Neural cell (in vitro differentiated cells): Measurements from ENCODE around the gene FRMD1. TPM values are rescaled to one million over a fixed set of nuclear protein-coding genes. Genes with fewer than 3 reads are reported as not detected.

Experiments used
- H2AFZ ChIP-seq: fragments of 200-600, 300-800 bp; sonication (generic), shearing (Covaris generic); 2 replicates; pipeline ENCODE4 v1.6.0; 2014; ENCODE audit warnings: low read depth, mild to moderate bottlenecking, antibody characterized with exemption, low read length, moderate library complexity
- H3F3A ChIP-seq: fragments of 200-600 bp; shearing (Covaris generic); 2 replicates; pipeline ENCODE4 v1.6.1; 2016; ENCODE audit warnings: mild to moderate bottlenecking, moderate library complexity, mixed read lengths, antibody characterized with exemption, low read length; ENCODE audit not compliant: insufficient read depth, poor library complexity, severe bottlenecking
- H3K27ac ChIP-seq: fragments of 200-600, 300-800 bp; sonication (generic), shearing (Covaris generic); 2 replicates; pipeline ENCODE4 v1.5.1; 2014; ENCODE audit warnings: mild to moderate bottlenecking, low read length, moderate library complexity
- H3K27me3 ChIP-seq: fragments of 300-800, 200-600 bp; sonication (generic), shearing (Covaris generic); 2 replicates; pipeline ENCODE4 v1.6.0; 2014; ENCODE audit warnings: mild to moderate bottlenecking, low read depth, low read length, moderate library complexity; ENCODE audit not compliant: insufficient read depth
- H3K36me3 ChIP-seq: fragments of 300-800, 200-600 bp; sonication (generic), shearing (Covaris generic); 2 replicates; pipeline ENCODE4 v1.5.1; 2014; ENCODE audit warnings: mild to moderate bottlenecking, antibody characterized with exemption, low read length, moderate library complexity; ENCODE audit not compliant: insufficient read depth
- H3K4me2 ChIP-seq: fragments of 300-800, 200-600 bp; sonication (generic), shearing (Covaris generic); 2 replicates; pipeline ENCODE4 v1.6.0; 2014; ENCODE audit warnings: mild to moderate bottlenecking, low read length
- H3K4me3 ChIP-seq: fragments of 300-800, 200-600 bp; sonication (generic), shearing (Covaris generic); 2 replicates; pipeline ENCODE4 v1.5.1; 2014; ENCODE audit warnings: mild to moderate bottlenecking, low read length, moderate library complexity
- H3K79me2 ChIP-seq: fragments of 200-600 bp; shearing (Covaris generic); replicated peaks from 2 replicates; pipeline ENCODE4 v1.6.0; 2014; ENCODE audit warnings: mild to moderate bottlenecking, low read length, moderate library complexity; ENCODE audit not compliant: insufficient read depth
- H3K9ac ChIP-seq: fragments of 300-800, 200-600 bp; sonication (generic), shearing (Covaris generic); 2 replicates; pipeline ENCODE4 v1.6.1; 2016; ENCODE audit warnings: mild to moderate bottlenecking, low read length, mixed read lengths
- H3K9me2 ChIP-seq: fragments of 200-600 bp; shearing (Covaris generic); 2 replicates; pipeline ENCODE4 v1.6.1; 2016; ENCODE audit warnings: mild to moderate bottlenecking, low read length, mixed read lengths; ENCODE audit not compliant: insufficient read depth
- H3K9me3 ChIP-seq: fragments of 200-600, 300-800 bp; sonication (generic), shearing (Covaris generic); 2 replicates; pipeline ENCODE4 v1.6.1; 2016; ENCODE audit warnings: mild to moderate bottlenecking, mixed run types, low read length, moderate library complexity, mixed read lengths
- H4K20me1 ChIP-seq: fragments of 200-600 bp; shearing (Covaris generic); 2 replicates; pipeline ENCODE4 v1.6.1; 2016; ENCODE audit warnings: mild to moderate bottlenecking, mixed run types; ENCODE audit not compliant: insufficient read depth
- EP300 ChIP-seq: fragments of 450-650 bp; conservative IDR thresholded peaks from 2 replicates; pipeline ENCODE4 v1.6.1; 2014; ENCODE audit warnings: antibody characterized with exemption, mild to moderate bottlenecking, moderate library complexity; ENCODE audit not compliant: poor library complexity, severe bottlenecking
- EZH2 ChIP-seq: fragments of 200-600, 300-800 bp; shearing (Covaris generic), sonication (generic); IDR thresholded peaks from 2 replicates; pipeline ENCODE4 v1.6.1; 2014; ENCODE audit warnings: antibody characterized with exemption, low read length, borderline replicate concordance, mild to moderate bottlenecking; ENCODE audit not compliant: insufficient read depth, poor library complexity, severe bottlenecking
- MXI1 ChIP-seq: fragments of 450-650 bp; conservative IDR thresholded peaks from 2 replicates; pipeline ENCODE4 v1.6.1; 2014; ENCODE audit warnings: antibody characterized with exemption, mild to moderate bottlenecking; ENCODE audit not compliant: poor library complexity, severe bottlenecking
- POLR2AphosphoS5 ChIP-seq: IDR thresholded peaks from 2 replicates; pipeline ENCODE4 v1.6.1; 2012
- RAD21 ChIP-seq: fragments of 450-650 bp; conservative IDR thresholded peaks from 2 replicates; pipeline ENCODE4 v1.6.1; 2014; ENCODE audit warnings: antibody characterized with exemption, mild to moderate bottlenecking, moderate library complexity
- SMC3 ChIP-seq: fragments of 450-650 bp; conservative IDR thresholded peaks from 2 replicates; pipeline ENCODE4 v1.6.1; 2014; ENCODE audit warnings: antibody characterized with exemption, mild to moderate bottlenecking, moderate library complexity; ENCODE audit not compliant: poor library complexity
- TAF1 ChIP-seq: IDR thresholded peaks from 2 replicates; pipeline ENCODE4 v1.6.1; 2012; ENCODE audit warnings: low read depth
- polyA plus RNA-seq: library from polyadenylated mRNA; depleted of rRNA; stranded (reverse); fragments of >200 nt; gene quantifications from 2 replicates; pipeline ENCODE4 v1.2.3, GENCODE V29; 2014
- TF ChIP-seq, protein P1 (sequence below): fragments of 450-650 bp; IDR thresholded peaks from 2 replicates; pipeline ENCODE4 v1.5.1; 2014; ENCODE audit warnings: antibody characterized with exemption, mild to moderate bottlenecking, moderate library complexity; ENCODE audit not compliant: poor library complexity, severe bottlenecking
- TF ChIP-seq, protein P2 (sequence below): IDR thresholded peaks from 2 replicates; pipeline ENCODE4 v1.6.1; 2012; ENCODE audit warnings: borderline replicate concordance

FRMD1 gene
- polyA plus RNA-seq, 1 donor from 2014 or later, result not detected

DNA sequence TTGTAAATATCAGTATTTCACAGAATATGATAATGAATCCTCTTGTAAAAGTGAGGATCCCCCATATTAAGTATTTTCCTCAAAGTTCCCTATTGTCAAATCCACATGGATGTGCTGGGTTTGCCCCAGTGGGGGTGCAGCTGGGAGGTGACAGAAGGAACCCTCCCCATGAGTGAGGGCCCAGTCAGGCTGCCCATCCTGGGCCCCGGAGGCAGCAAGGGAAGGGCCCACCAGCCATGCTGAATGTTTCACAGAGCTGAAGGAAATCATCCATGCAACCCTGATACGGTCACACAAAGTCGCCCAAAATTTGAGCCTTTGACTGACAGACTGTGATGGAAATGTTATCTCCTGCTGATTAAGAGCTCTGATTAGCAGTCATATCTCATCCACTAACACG lies 39.7 kb downstream of the FRMD1 start:
- H3K9ac ChIP-seq, result no peak overlapping the region

DNA sequence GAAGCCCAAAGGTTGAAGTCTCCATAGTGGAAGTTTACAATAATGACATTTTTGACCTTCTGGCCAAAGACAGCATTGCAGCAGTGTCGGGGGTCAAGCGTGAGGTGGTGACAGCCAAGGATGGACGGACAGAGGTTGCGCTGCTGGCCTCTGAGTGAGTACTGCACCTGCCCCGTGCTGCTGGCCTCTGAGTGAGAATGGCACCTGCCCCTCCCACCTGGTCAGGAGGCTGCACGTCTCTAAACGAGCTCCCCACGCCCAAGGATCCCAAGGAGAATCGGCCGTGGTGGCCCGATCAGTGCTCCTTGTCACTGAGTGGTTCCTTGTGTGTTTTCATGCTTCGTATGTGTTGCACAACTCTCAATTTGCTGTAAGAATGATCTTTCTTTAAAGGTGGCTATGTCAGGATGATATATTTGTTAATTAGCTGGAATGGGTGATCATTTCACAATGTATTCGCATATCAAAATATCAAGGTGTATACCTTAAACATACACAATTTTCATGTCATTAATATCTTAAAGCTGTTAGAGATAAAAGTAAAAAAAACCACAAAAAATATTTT lies 40.4 kb downstream of the FRMD1 start:
- Histone ChIP-seq H3K9me2 (no peaks in the 10 kb centered on the region), H3K4me2 (no peak overlapping the region), H3K79me2 (no peaks in the 10 kb centered on the region), H3K9ac (no peak overlapping the region), H3K27ac (no peak overlapping the region), H4K20me1 (no peaks in the 10 kb centered on the region), H2AFZ (no peak overlapping the region), H3K27me3 (no peaks in the 10 kb centered on the region), H3K4me3 (no peak overlapping the region), H3F3A (no peaks in the 10 kb centered on the region), H3K9me3 (peaks cover 12% of the 10 kb centered on the region), H3K36me3 (no peaks in the 10 kb centered on the region)
- TF ChIP-seq, protein P1, sequence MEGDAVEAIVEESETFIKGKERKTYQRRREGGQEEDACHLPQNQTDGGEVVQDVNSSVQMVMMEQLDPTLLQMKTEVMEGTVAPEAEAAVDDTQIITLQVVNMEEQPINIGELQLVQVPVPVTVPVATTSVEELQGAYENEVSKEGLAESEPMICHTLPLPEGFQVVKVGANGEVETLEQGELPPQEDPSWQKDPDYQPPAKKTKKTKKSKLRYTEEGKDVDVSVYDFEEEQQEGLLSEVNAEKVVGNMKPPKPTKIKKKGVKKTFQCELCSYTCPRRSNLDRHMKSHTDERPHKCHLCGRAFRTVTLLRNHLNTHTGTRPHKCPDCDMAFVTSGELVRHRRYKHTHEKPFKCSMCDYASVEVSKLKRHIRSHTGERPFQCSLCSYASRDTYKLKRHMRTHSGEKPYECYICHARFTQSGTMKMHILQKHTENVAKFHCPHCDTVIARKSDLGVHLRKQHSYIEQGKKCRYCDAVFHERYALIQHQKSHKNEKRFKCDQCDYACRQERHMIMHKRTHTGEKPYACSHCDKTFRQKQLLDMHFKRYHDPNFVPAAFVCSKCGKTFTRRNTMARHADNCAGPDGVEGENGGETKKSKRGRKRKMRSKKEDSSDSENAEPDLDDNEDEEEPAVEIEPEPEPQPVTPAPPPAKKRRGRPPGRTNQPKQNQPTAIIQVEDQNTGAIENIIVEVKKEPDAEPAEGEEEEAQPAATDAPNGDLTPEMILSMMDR, result no peak
- TF ChIP-seq EZH2 (no peak), POLR2AphosphoS5 (no peak), EP300 (no peak), RAD21 (no peak), SMC3 (no peak), TAF1 (no peak), MXI1 (no peak)
- TF ChIP-seq, protein P2, sequence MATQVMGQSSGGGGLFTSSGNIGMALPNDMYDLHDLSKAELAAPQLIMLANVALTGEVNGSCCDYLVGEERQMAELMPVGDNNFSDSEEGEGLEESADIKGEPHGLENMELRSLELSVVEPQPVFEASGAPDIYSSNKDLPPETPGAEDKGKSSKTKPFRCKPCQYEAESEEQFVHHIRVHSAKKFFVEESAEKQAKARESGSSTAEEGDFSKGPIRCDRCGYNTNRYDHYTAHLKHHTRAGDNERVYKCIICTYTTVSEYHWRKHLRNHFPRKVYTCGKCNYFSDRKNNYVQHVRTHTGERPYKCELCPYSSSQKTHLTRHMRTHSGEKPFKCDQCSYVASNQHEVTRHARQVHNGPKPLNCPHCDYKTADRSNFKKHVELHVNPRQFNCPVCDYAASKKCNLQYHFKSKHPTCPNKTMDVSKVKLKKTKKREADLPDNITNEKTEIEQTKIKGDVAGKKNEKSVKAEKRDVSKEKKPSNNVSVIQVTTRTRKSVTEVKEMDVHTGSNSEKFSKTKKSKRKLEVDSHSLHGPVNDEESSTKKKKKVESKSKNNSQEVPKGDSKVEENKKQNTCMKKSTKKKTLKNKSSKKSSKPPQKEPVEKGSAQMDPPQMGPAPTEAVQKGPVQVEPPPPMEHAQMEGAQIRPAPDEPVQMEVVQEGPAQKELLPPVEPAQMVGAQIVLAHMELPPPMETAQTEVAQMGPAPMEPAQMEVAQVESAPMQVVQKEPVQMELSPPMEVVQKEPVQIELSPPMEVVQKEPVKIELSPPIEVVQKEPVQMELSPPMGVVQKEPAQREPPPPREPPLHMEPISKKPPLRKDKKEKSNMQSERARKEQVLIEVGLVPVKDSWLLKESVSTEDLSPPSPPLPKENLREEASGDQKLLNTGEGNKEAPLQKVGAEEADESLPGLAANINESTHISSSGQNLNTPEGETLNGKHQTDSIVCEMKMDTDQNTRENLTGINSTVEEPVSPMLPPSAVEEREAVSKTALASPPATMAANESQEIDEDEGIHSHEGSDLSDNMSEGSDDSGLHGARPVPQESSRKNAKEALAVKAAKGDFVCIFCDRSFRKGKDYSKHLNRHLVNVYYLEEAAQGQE, result no peak

More for the DNA sequence above, 39.7 kb downstream of the FRMD1 start:
- H3K36me3 ChIP-seq, result no peaks in the 10 kb centered on the region
- no peak overlapping the region for H2AFZ ChIP-seq
- H3F3A ChIP-seq, result no peaks in the 10 kb centered on the region
- no peaks in the 10 kb centered on the region for H3K9me2 ChIP-seq
- no peak overlapping the region for H3K4me3 ChIP-seq
- H3K27ac ChIP-seq, result no peak overlapping the region
- TF ChIP-seq SMC3 (no peak), EP300 (no peak), RAD21 (no peak), EZH2 (no peak), POLR2AphosphoS5 (no peak), MXI1 (no peak), TAF1 (no peak)
- TF ChIP-seq, protein P1, result no peak
- TF ChIP-seq, protein P2, result no peak
- H3K79me2 ChIP-seq, result no peaks in the 10 kb centered on the region
- no peak overlapping the region for H3K4me2 ChIP-seq
- peaks cover 12% of the 10 kb centered on the region for H3K9me3 ChIP-seq
- H3K27me3 ChIP-seq, result no peaks in the 10 kb centered on the region
- no peaks in the 10 kb centered on the region for H4K20me1 ChIP-seq
